SU-DHL-6 (cell line): ENCODE measurements around the gene DAPL1.

Experiments used
- EZH2phosphoT487 ChIP-seq: fragments of 200-600 bp; sonication (generic), shearing (Covaris generic); conservative IDR thresholded peaks from 2 replicates; pipeline ENCODE4 v1.6.1; 2018; ENCODE audit warnings: mild to moderate bottlenecking, antibody characterized with exemption, low read length, moderate library complexity, mixed read lengths
- TF ChIP-seq, protein P1 (sequence below): fragments of 200-600 bp; sonication (generic); IDR thresholded peaks from one replicate; pipeline ENCODE4 v1.5.1; 2017; ENCODE audit warnings: antibody characterized with exemption, mild to moderate bottlenecking, low read length, moderate library complexity; ENCODE audit not compliant: insufficient read depth, poor library complexity, severe bottlenecking

DNA sequence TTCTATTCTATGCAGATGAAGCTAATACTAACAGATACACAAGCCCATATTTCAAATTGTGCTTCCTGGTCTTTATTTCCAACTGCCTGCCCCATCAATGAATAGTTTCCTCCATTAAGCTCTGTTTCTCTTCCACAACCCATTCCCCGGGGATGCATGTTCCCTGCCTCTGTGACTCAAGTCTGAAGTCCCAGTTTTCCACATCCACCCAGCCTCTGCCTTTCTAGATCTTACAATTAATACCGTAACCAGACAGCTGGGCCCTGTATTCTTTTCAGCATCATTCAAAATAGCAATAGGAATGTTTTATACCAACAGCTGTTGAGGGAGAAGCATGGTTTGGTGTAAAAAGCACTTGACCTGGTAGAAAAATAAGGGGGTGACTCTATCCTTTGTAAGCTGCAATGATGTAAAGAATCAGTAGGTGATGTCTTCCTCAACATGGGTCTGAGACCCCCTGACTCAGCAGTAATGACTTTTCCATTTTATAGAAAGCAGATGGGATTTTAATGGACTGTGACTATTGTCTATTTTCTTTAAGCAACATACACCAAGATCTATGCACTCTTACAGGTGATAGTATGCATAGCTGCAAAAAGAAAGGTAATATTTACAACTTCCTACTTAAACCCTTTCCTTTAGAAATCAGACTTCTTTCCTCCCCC lies 46.1 kb upstream of the DAPL1 start:
- TF ChIP-seq, protein P1, sequence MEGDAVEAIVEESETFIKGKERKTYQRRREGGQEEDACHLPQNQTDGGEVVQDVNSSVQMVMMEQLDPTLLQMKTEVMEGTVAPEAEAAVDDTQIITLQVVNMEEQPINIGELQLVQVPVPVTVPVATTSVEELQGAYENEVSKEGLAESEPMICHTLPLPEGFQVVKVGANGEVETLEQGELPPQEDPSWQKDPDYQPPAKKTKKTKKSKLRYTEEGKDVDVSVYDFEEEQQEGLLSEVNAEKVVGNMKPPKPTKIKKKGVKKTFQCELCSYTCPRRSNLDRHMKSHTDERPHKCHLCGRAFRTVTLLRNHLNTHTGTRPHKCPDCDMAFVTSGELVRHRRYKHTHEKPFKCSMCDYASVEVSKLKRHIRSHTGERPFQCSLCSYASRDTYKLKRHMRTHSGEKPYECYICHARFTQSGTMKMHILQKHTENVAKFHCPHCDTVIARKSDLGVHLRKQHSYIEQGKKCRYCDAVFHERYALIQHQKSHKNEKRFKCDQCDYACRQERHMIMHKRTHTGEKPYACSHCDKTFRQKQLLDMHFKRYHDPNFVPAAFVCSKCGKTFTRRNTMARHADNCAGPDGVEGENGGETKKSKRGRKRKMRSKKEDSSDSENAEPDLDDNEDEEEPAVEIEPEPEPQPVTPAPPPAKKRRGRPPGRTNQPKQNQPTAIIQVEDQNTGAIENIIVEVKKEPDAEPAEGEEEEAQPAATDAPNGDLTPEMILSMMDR = no peak
- no peak for TF ChIP-seq EZH2phosphoT487
